T1000 (cell line): ENCODE data around the gene ADAM8.
"Not testable (repeated sequence)": the region's sequence is repeated elsewhere in the genome, so short reads cannot be mapped to it uniquely, and the experiment has no call there.

Source experiments
- DNase-seq: peaks from one replicate; lab custom pipeline; 2025; ENCODE audit warnings: mixed read lengths; lab: John Stamatoyannopoulos, UW

The ADAM8 gene

GRCh38 chr10:133249975-133250754 lies 26.5 kb downstream of the ADAM8 start:
- DNase-seq = no peak

DNA sequence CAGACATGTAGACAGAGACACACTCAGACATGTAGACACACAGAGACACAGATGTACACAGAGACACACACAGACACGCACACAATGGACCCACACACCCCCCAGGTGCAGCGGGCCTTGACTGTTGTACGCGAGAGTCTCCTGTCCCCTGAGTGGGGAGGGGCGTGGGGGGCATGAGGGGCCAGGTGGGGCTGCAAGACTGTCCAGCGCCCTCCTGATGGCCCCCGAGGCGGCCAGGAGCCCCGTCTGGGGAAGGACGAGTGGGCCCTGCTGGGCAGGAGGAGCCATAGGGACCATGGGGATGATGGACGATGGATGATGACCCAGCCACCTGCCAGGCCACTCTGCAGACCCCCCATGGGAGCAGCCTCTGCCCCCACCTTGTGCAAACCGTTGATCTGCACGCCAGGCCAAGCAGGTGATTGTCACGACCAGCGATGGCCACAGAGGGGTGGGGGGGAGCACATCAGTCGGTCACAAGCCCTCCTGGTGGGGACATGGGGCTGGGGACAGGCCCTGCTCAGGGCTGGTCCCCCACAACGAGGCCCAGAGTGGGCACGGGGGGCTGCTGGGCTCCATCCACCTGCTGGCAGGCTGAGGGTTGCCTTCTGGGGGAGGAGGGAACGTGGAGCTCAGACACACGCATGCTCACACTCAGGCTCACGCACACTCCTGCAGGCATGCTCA lies 27.4 kb downstream of the ADAM8 start:
- no peak for DNase-seq

GRCh38 chr10:133248334-133248715 lies 28.3 kb downstream of the ADAM8 start:
- DNase-seq = no peak

GRCh38 chr10:133247681-133248333 lies 28.9 kb downstream of the ADAM8 start:
- no peak for DNase-seq

DNA sequence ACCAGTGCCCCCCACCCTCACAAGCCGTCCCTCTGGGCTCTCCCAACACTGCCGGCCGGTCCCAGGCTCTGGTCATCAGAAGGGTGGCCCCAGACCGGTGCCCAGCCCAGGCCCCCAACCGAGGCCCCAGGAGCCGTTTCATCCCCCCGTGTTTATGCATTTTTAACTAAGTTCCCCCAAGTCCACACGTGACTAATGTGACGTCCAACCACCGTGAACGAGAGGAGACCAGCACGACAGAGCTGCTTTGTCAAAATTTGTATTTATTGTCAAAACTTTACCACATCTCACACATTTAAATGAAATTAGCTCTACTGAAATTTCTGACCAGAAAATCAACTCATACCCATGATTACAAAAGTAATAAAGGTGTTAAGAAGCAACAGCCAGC lies 30.4 kb downstream of the ADAM8 start:
- no peak for DNase-seq

DNA sequence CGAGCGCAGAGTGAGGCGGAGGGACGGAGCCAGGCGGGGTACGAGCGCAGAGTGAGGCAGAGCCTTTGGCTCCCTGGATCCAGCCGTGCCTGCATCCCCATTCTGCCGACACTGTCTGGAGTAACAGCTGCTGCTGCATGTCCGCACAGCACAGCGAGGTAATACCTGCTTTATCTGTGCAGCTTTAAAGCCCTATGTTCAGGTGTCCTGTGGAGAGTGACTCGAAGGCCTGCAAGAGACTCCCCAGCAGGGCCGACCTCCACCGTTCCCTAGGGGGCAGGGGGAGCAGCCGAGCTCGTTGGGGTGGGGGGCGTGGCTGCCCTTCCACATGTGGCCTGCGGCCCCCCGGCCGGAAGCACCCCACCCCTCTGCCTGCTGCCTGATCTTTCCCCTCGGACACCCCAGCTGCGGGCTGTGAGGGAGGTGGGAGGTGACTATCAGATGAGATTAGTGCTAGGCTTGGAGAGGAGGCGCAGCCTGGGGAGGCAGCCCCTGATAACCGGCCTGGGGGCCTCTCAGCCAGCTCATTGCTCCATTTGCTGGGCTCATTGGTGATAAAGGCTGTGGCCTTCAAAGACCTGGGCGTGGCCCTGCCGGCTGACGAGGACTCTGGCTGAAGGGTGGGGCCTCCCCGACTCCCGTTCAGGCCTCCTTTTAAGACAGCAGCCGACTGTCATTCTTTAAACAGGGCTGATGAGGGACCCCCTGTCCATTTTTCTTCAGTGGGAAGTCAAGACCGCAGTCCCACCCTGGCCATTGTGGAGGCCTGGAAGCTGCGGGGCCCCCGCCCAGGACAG lies 31.0 kb downstream of the ADAM8 start:
- DNase-seq = no peak

- DNase-seq = no peak
Observed at GRCh38 chr10:133243593-133243992, 33.1 kb downstream of the ADAM8 start.

GRCh38 chr10:133242611-133243356 lies 33.9 kb downstream of the ADAM8 start:
- no peak for DNase-seq

GRCh38 chr10:133241501-133242205 lies 35.0 kb downstream of the ADAM8 start:
- DNase-seq = no peak

GRCh38 chr10:133239990-133240389 lies 36.7 kb downstream of the ADAM8 start:
- no peak for DNase-seq

GRCh38 chr10:133238466-133238804 lies 38.2 kb downstream of the ADAM8 start:
- DNase-seq = no peak

GRCh38 chr10:133237588-133238465 lies 38.8 kb downstream of the ADAM8 start, which contains the start of gene VENTX:
VENTX (plus strand) TSS chr10:133237855; CDS start chr10:133237915, 60 bp downstream.
- no peak for DNase-seq

DNA sequence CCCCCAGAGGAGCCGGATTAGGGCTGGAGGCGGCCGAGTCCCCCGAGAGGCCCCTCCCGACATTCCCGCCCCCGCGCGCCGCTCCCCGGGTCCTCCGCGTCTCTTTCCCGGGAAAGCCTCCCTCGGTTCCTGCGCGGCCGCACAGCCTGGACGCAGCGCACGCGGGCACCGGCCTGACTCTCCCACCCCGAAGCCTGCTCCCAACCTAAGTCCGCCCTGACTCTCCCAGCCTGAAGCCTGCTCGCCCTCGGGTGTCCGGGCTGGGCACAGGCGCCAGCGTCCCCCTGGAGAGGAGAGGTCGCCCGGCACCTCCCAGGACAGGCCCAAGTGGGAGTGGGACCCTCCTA lies 39.5 kb downstream of the ADAM8 start:
- no peak for DNase-seq

GRCh38 chr10:133236401-133237240 lies 40.0 kb downstream of the ADAM8 start:
- no peak for DNase-seq

DNA sequence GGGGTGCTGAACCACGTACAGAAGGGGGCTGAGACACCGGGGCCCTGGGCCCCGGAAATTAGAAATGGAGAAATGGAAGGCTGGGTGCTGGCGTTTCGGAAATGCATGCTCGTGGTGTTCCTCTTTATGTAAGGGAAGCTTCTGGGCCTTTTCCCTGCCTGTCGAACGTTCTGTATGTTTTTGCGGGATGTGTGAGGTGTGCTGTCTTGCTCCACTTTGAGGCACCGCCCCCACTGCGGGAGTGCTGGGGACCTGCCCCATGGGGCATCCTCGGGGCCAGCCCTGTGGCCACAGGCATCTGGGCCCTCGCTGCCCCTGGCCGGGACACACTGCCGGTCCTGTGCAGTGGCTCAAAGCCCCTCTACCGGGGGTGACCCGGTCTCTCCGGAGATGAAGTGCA lies 40.7 kb downstream of the ADAM8 start:
- no peak for DNase-seq

DNA sequence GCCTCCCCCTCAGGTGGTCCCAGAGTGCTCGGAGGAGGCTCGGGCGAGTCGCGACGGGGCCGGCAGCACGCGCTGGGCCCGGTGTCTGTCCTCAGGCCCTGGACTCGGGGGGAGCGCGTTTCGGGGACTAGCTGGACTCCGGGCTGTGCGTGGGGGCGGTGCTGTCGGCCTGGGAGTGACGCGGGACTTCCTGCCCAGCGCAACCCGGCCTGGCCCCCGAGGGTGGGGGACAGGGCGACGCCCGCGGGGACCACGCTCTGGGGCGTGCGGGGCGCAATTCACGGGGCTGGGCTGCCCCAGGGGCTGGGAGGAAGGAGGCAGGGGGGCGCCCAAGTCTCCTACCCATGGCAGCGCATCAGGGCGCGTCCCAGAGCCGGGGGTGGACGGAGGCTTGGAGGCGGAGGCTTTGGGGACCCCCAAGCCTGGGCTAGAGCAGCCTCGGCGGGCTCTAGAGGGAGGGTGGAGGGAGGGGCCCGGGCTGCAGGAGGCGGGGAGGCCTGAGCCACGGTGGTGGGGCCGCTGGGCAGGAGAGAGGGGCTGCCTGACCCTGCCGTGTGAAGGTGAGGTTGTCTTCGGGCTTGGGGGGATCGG lies 41.3 kb downstream of the ADAM8 start:
- DNase-seq = no peak

DNA sequence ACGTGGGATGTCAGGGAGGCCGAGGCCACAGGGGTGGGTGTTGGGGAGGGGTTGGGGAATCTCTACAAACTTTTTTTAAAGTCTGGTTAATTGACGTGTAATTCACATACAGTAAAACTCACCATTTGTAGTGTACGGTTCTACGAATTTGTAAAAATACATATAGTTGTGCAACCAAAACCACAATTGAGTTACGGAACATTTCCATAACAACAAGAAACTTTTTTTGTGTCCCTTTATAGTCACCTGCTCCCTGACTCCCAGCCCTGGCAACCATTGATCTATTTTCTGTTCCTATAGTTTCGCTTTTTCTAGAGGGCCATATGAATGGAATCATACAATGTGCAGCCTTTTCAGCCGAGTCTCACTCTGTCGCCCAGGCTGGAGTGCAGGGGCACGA lies 41.9 kb downstream of the ADAM8 start:
- not testable (repeated sequence) for DNase-seq

GRCh38 chr10:133231946-133232574 lies 44.6 kb downstream of the ADAM8 start:
- no peak for DNase-seq
